Esophagus muscularis mucosa (tissue), 4 donors: ENCODE data around the gene PNPLA1. TPM values are rescaled to one million over a fixed set of nuclear protein-coding genes. Genes with fewer than 3 reads are reported as not detected.

Experiments used
- DNase-seq: peaks from one replicate; pipeline ENCODE4 v3.0.0-alpha.2; 2017; ENCODE audit errors: extremely low spot score
- H3K27ac ChIP-seq, 4 donors: fragments of 200-600 bp; sonication (generic); replicated peaks in 1 of 4; 1 replicate in 3 of 4; 2 replicates in 1 of 4; pipeline ENCODE4 v1.5.1; 2016 to 2019; ENCODE audit warnings: mild to moderate bottlenecking in 1 of 4
- H3K27me3 ChIP-seq, 4 donors: fragments of 200-600 bp; sonication (generic); one replicate each; pipeline versions ENCODE4 v1.5.1 to v1.6.0; 2016 to 2019
- H3K36me3 ChIP-seq, 4 donors: fragments of 200-600 bp; sonication (generic); one replicate each; pipeline ENCODE4 v1.5.1; 2016 to 2019
- H3K4me1 ChIP-seq, 4 donors: fragments of 200-600 bp; sonication (generic); one replicate each; pipeline ENCODE4 v1.5.1; 2016 to 2019
- H3K4me3 ChIP-seq, 4 donors: fragments of 200-600 bp; sonication (generic); 1 replicate in 2 of 4; 2 replicates in 2 of 4; pipeline ENCODE4 v1.5.1; 2016 to 2019; ENCODE audit warnings: mild to moderate bottlenecking in 4 of 4, moderate library complexity in 1 of 4
- H3K9me3 ChIP-seq, 4 donors: fragments of 200-600 bp; sonication (generic); 1 replicate in 3 of 4; 2 replicates in 1 of 4; pipeline ENCODE4 v1.5.1; 2016 to 2019
- CTCF ChIP-seq, 3 experiments: fragments of 200-600 bp in 2 of 3; fragments of 450-650 bp in 1 of 3; sonication (generic) in 2 of 3; IDR thresholded peaks; one replicate each; pipeline ENCODE4 v1.5.1; 2017 to 2019; ENCODE audit warnings: antibody characterized with exemption in 3 of 3, mild to moderate bottlenecking in 2 of 3, moderate library complexity in 1 of 3
- EP300 ChIP-seq: sonication (generic); formaldehyde crosslinking; IDR thresholded peaks from one replicate; pipeline ENCODE4 v1.6.1; 2017; ENCODE audit warnings: antibody characterized with exemption
- POLR2A ChIP-seq: fragments of 450-650 bp; IDR thresholded peaks from one replicate; pipeline ENCODE4 v1.6.1; 2017; ENCODE audit warnings: antibody characterized with exemption, moderate library complexity, mild to moderate bottlenecking, low read depth
- POLR2AphosphoS5 ChIP-seq, 2 donors: sonication (generic); formaldehyde crosslinking; IDR thresholded peaks; one replicate each; pipeline ENCODE4 v1.6.1; 2017; ENCODE audit warnings: antibody characterized with exemption in 2 of 2
- WGBS: methylation state at CpG from one replicate; pipeline ENCODE4 v1.1.5; 2018; 5-methylcytosine and 5-hydroxymethylcytosine counted together
- intact Hi-C: fragments of 100-400 bp; cut with DNase I; formaldehyde crosslinking; loops from one replicate; pipeline ENCODE4 v1.15.1; 2023
- total RNA-seq, 4 donors: library from RNA; depleted of rRNA; stranded (reverse); fragments of >200 nt; gene quantifications; one replicate each; pipeline versions ENCODE4 v1.1.0 to v1.2.1, GENCODE V29; 2016

PNPLA1 gene
- total RNA-seq, 4 donors from 2014 or later: 0.33 TPM; not detected in 3

DNA sequence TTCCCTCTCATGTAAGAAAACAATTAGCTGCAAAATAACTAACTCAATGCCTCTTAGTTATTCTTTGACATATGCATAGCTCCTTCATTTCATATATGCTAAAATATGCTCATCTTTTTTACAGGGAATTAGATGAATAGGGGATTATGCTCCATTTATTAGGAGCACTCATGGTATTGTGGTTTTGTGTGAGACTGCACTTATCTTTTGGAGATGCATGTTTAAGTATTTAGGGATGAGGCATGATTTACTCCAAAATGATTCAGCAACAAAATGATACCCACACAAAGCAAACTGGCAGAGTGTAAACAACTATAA, 58.0 kb downstream of the PNPLA1 start:
- intact Hi-C loops: no loop called here
- DNase-seq: no peak
- TF ChIP-seq EP300 (no peak), POLR2AphosphoS5 (IDR thresholded peaks at IDR 0.05) (no peak), CTCF (IDR thresholded peaks at IDR 0.05) (no peak), POLR2A (no peak)

DNA sequence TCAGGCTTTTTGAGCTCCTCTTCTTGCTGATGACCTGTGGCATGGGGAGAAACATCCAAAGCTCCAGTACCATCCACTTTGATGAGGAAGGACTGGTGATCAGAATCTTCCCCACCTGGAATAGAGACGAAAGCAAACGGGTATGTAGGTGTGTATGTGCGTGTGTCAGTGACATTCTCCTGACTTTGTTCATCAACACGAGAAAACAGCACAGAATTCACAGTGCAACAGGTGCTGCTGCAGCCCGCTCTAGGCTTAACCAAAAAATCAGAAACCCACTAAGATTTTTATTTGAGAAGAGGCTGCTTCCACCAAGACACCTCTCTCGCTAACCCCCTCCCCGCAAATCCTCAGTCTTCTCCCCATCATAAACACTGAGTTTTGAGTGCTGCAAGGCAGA, 58.7 kb downstream of the PNPLA1 start:
- Histone ChIP-seq H3K27me3 (peaks cover 0 to 35% (median 0%) of the 10 kb centered on the region in 4 donors), H3K9me3 (no peaks in the 10 kb centered on the region), H3K27ac (no peak overlapping the region), H3K4me1 (peaks cover 0 to 3% (median 0%) of the 10 kb centered on the region in 4 donors), H3K4me3 (no peak overlapping the region), H3K36me3 (no peaks in the 10 kb centered on the region)
- 88% methylated on average over 7 of the region's 7 CpGs for WGBS
- no peak for TF ChIP-seq POLR2A
- no peak for TF ChIP-seq CTCF (IDR thresholded peaks at IDR 0.05)
- no peak for TF ChIP-seq EP300
- TF ChIP-seq POLR2AphosphoS5 (IDR thresholded peaks at IDR 0.05): no peak
- DNase-seq: no peak
- intact Hi-C loops: no loop called here

More for the DNA sequence above, 58.0 kb downstream of the PNPLA1 start:
- H3K9me3 ChIP-seq: no peaks in the 10 kb centered on the region
- no peak overlapping the region for H3K27ac ChIP-seq
- peaks cover 0 to 29% (median 0%) of the 10 kb centered on the region in 4 donors for H3K27me3 ChIP-seq
- no peak overlapping the region for H3K4me3 ChIP-seq
- H3K4me1 ChIP-seq: peaks cover 0 to 3% (median 0%) of the 10 kb centered on the region in 4 donors
- H3K36me3 ChIP-seq: no peaks in the 10 kb centered on the region

DNA sequence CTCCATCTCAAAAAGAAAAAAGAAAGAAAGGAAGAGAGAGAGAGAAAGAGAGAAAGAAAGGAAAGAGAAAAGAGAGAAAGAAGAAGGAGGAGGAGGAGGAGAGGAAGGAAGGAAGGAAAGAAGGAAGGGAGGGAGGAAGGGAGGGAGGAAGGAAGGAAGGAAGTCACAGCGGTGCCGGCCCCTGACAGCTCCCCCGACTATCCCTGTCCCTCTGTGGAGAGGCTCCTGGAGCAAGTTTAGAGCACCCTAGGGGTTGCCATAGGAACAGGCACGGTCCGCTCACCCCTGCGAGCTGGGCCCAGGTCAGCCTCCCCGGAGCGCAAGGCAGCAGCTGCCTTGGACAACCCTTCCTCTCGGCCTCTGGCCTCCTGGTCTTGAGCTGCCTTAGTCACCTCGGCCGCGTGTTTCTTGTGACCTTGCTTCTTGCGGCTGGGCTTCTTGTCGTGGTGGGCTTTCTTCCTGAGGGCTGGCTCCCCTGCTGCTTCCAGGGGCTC, 60.0 kb downstream of the PNPLA1 start:
- peaks cover 0 to 47% (median 0%) of the 10 kb centered on the region in 4 donors for H3K27me3 ChIP-seq
- no peaks in the 10 kb centered on the region for H3K36me3 ChIP-seq
- no peak overlapping the region for H3K4me3 ChIP-seq
- no peak for DNase-seq
- peaks cover 0 to 9% (median 7%) of the 10 kb centered on the region in 4 donors for H3K4me1 ChIP-seq
- 75% methylated on average over 13 of the region's 14 CpGs for WGBS
- no peak overlapping the region for H3K27ac ChIP-seq
- intact Hi-C loops: no loop called here
- TF ChIP-seq POLR2AphosphoS5 (IDR thresholded peaks at IDR 0.05) (no peak), EP300 (no peak), POLR2A (no peak), CTCF (IDR thresholded peaks at IDR 0.05) (no peak)
- no peaks in the 10 kb centered on the region for H3K9me3 ChIP-seq

DNA sequence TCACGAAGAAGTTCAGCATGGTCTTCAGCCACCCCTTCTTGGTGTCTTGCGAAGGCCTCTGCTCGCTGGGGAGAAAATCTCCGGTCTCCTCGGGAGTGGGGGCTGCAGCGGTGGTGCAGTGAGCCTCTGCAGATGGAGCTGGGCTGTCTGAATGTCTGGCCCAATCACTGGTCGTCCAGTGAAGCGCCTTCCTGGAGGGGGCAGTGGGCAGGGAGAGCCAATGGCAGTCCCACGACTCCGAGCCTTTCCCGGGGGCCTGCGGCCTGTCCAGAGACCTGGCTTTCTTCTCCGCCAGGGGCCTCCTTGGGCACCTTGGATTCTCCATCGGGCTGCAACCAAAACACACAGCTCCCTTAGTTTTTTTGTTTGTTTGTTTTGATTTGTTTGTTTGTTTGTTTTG, 60.5 kb downstream of the PNPLA1 start:
- no peak overlapping the region for H3K27ac ChIP-seq
- H3K4me1 ChIP-seq: peaks cover 0 to 9% (median 7%) of the 10 kb centered on the region in 4 donors
- intact Hi-C loops: no loop called here
- 89% methylated on average over 12 of the region's 14 CpGs for WGBS
- no peaks in the 10 kb centered on the region for H3K9me3 ChIP-seq
- peaks cover 0 to 51% (median 0%) of the 10 kb centered on the region in 4 donors for H3K27me3 ChIP-seq
- no peaks in the 10 kb centered on the region for H3K36me3 ChIP-seq
- no peak for DNase-seq
- H3K4me3 ChIP-seq: no peak overlapping the region
- TF ChIP-seq EP300 (no peak), POLR2A (no peak), CTCF (IDR thresholded peaks at IDR 0.05) (no peak), POLR2AphosphoS5 (IDR thresholded peaks at IDR 0.05) (no peak)

- Histone ChIP-seq H3K9me3 (no peaks in the 10 kb centered on the region), H3K4me3 (no peak overlapping the region), H3K27ac (no peak overlapping the region), H3K4me1 (peaks cover 0 to 9% (median 7%) of the 10 kb centered on the region in 4 donors), H3K27me3 (peaks cover 0 to 61% (median 0%) of the 10 kb centered on the region in 4 donors), H3K36me3 (no peaks in the 10 kb centered on the region)
- 90% methylated on average over 6 of the region's 6 CpGs for WGBS
- no peak for TF ChIP-seq EP300
- intact Hi-C loops: no loop called here
- no peak for DNase-seq
Observed at GRCh38 chr6:36331381-36331780, 61.5 kb downstream of the PNPLA1 start.
